Activated T-cell treated with anti-CD3 and anti-CD28 coated beads, Interleukin-2, amount 50 U/mL, for 48 hours (primary cell): ENCODE measurements around the gene PBX3.

Source experiments
- DNase-seq, 2 experiments: peaks; one replicate each; pipeline ENCODE4 v3.0.0-alpha.2; 2020

The PBX3 gene

DNA sequence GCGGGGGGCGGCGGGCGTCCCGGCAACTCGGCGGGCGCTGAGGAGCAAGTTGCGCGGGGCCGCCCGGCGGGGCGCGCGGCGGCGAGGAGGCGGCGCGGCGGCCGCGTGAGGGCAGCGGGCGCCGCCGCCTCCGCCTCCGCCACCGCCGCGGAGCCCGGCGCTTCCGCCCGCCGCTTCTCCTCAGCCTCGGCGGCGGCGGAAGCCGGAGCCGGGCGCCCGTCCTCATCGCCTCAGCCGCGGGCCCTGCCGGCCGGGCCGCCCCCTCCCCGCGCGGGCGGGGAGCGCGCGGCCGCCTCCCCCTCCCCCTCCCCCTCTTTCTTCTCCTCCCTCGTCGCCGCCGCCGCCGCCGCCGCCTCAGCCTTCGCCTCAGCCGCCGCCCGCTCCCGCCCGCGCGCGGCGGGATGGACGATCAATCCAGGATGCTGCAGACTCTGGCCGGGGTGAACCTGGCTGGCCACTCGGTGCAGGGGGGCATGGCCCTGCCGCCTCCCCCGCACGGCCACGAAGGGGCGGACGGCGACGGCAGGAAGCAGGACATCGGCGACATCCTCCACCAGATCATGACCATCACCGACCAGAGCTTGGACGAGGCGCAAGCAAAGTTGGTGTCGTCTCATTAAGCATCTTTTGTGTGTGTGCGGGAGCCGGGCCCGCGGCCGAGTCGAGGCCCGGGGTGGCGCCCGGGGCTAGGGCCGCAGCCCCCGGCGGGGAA lies at the start of gene PBX3:
Gene PBX3, plus strand, starts transcription at position 321 of the 712 bp plus-strand sequence.
- peak; percentile 63 to 67 for DNase-seq

DNA sequence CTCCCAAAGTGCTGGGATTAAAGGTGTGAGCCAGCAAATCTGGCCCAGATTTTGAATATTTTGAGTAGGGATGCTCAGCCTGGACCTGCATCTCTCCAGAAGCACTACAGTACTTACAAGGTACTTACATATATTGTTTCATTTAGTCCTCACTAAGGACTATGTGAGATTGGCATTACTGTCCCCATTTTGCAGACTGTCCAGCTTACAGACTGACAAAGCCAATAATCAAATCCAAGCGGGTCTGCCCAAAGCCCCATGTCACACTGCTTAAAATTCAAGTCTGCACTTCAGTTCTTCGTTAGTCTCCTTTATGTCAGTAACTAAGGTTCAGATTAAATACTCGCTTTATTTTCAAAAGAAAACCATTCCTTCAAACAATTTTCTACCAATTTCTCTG lies 47.3 kb upstream of the PBX3 start:
- DNase-seq: no peak

DNA sequence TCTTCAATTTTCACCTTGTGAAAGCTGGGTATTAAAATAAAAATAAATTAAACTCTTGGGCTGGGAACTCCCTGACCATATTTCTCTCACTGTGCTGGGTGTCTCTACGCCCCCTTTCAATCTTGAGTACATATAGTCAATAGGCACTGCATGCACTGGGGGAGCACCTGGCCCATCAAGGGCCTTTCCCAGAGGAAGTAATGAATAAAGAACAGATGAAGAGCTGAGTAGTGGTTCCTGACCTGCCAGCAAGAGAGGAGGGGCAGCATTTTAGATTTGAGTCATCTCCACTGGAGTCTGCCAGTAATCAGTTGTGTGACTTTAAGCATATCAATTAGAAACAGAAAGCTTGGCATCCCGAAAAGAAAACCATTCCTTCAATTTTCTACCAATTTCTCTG lies 46.4 kb upstream of the PBX3 start:
- peak; percentile 51 to 52 for DNase-seq

DNA sequence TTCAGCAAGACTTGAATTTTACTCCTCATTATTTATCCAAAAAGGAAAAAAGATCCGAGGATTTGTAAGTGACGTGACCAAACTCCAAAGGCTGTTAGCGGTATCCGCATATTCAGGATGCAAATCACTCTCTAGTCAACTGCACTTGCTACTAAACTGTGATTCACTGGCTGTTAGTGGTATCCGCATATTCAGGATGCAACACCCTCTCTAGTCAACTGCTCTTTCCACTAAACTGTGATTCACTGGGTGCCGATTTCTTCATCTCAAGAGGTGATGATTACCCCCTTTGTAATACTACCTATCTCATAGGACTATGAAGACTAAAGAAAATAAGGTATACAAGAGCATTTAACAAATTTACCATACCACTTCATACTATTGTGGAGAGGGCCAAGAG lies 45.8 kb upstream of the PBX3 start:
- no peak for DNase-seq

DNA sequence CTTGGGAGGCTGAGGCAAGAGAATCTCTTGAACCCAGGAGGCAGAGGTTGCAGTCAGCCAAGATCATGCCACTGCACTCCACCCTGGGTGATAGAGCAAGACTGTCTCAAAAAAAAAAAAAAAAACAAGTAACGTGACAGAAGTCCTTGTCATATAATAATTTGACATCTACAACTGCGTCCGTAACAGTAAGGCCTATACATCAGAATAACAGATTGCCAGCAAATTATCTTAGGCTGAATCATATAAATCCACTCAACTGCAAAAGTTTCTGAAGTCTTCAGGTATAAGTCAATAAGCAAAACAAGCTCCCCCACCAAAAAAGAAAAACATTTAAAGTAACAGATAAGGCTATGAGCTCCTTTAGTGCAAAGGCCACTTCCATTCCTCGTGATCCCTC lies 43.5 kb upstream of the PBX3 start:
- DNase-seq: no peak

DNA sequence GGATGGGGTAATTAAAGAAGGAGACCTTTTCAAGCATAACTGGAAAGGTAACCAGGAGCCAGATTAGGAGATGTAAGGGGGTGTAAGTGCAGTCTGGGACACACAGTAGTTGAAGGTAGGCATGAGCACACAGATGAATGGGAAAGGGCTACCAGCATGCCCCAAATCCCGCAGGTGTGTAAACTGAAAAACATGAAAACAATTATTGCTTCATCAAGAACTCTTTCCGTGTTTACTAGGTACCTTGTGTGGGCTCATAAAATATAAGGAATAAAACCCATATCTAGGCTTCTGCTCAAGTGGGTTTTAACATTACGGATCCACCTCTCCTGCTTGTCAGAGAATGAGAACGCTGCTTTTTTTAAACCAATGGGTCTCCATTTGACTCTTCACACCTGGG lies 41.3 kb upstream of the PBX3 start:
- DNase-seq: no peak

DNA sequence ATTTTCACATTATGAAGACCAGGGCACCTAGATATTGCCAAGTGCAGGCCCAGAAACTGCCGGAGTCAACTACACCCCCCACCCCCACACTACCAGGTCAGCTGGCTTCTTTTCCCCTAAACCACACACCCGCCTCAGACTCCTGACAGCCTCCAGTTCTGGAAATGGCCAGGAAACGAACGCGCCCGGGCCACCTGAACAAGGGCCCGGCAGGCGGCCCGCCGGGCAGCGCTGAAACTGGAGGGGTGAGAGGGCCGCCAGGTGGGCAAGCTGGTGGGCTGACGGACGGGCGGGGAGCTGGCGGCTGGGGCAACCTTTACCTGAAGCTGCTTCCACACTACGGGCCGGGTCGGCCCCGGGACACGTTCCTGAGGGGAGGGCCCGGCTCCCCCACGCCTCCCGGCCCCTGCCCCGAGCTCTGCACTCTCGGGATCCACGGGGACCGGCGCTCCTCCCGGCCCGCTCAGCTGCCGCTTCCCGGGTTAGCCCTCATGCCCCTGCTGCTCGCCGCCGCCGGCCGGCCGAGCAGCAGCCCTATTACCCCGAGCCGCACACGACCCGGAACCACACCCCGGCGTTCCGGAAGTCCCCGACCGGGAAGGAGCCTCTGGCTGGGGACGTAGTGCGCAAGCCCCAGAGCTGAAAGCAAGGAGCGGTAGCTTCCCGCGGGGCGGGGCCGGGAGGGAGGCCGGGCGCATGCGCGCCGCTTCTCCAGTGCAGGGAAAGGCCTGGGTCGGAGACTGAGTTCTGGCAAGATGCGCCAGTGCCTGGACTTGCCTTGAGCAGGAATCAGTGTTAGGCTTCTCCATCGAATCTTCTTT lies 40.3 kb upstream of the PBX3 start, which contains the start of gene MAPKAP1:
Gene MAPKAP1, minus strand, starts transcription at position 558 of the 821 bp plus-strand sequence. CDS start 34,634 bp downstream, outside the sequence.
- DNase-seq: peak; percentile 95 to 97

DNA sequence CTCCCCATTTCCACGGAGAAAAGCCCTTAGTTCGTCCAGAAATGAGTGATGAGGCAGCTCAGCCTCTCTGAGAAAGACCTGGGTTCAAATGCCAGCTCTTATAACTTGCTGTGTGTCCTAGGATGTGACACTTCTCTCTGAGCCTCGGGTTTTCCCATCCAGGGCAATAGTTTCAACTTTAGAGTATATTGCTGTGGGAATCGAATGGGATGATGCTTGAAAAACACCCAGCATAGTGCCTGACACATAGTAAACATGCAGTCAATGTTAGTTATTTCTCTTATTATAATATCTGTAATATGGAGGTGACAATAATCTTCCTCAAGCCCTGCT lies 39.7 kb upstream of the PBX3 start:
- DNase-seq: no peak

DNA sequence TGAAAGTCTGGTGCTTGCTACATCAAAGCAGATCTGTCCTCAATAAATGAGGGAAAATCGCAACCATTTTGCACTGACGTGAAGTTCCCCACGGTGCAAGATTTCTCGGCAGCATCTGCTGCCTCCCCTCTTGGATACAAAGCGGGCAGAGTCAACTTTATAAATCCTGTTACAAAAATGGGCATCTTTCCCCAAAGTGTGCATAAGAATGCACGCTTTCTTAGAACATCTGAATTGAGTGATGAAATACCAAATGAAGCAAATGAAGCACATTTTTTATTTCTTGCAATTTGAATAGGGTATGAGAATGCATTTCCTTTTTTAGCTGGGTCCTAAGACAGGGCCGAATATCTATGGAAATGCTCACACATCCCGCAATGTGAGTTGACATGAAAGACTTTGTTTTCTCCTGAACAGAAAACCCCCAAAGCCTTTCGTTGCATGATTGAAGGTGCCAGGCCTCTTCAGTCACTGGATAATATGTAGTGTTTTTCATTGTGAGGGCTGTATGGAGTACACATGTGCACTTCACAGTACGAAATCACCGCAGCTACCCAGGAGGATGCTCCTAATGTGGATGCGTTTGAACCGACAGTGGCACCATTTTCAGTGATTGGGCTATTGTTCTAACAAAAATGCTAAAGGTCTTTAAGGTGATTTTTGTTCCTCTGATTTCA lies 20.6 kb upstream of the PBX3 start:
- no peak for DNase-seq

DNA sequence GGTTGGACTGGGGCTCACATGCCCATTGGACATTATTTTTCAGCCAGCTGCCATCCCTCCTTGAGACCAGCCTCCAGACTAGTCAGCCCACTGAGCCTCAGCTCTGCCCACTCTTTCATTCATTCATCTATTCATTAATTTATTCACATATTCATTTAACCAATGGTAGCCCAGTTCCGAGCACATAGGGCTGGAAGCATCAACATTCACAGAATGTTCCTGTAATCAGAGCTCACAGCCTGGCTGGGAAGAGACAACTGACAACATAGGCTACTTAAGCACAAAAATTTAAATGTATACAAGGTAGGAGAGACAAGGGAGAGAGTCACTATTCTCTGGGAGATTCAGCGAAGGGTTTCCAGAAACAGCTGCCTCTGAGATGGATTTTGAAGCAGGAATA lies 17.0 kb upstream of the PBX3 start:
- DNase-seq: no peak

DNA sequence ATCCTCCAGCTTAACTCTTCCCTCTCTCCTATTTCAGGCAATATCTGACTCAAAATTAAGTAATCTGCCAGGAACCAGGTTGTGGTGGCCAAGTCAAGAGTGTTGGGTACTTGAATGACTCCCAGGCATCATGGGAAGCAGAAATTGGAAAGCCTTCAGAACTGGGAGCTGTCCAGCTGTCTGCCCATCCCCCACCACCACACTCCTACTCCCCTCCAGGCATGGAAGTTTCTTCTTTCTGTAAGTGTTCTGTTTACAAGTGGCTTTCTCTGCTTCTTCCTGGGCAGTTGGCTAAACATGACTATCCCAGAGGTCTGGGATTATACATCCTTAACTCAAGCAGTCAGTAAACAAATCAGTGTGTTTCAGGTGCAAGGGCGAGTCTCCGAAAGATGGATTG lies 14.6 kb upstream of the PBX3 start:
- no peak for DNase-seq

DNA sequence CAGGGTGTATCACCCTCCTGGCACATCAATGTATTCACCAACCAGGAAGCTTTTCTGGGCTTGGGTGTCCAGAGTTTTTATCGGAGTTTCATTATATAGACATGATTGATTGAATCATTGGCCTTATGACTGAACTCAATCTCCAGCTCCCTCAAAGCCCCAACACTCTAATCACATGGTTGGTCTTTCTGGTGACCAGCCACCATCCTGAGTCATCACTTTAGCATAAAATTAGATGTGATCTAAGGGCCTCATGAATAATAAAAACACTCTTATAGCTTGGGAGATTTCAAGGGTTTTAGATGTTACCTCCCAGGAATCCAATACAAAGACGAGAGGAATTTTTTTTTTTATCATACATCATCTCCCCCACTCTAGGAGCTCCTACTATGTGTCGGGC lies 7.7 kb upstream of the PBX3 start:
- no peak for DNase-seq

DNA sequence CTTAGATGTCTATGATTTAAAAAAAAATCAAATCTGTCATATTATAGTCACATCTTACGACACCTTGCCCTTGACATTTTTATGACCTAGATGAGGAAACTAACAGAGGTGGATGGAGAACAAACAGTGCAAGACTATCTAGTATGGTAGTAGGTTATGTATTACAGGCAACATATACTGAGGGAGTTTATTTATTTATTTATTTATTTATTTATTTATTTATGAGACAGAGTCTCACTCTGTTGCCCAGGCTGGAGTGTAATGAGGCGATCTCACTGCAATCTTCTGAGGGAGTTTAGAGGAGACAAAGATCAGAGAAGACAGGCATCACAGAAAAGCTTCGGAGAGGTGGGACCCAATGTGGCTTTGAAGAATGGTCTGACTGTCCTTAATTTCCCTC lies 4.5 kb upstream of the PBX3 start:
- DNase-seq: no peak

DNA sequence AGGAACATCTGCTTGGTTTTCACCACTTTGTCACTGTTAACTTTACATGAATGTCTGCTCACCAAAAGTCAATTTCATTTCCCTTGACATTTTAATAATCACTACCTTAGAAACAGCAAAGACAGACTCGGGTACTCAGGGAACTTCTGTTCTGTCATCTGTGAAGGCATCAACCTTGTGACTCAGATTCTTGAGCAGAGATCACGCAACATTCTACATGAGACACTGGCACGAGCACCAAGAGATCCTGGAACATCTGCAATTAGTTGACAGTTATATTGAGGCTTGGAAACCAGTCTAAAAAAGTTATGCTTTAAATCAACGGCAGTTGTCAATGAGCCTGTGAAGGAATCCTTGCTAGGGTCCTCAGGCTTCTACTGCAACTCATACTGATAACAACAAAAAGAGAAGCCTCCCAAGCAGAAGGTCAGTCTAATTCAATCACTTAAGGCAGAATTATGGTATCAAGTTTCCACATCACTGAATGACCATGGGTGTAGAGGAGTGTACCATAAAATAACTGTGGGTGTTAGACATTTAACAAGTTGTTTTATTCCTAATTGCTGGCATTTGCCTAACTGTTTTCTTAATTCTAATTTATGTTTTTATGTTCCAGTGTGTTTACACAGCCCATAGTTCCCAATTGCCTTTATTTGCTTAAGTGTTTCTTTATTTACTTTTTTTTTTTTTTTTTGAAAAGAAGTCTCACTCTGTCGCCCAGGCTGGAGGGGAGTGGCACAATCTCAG lies 3.3 kb upstream of the PBX3 start:
- no peak for DNase-seq

DNA sequence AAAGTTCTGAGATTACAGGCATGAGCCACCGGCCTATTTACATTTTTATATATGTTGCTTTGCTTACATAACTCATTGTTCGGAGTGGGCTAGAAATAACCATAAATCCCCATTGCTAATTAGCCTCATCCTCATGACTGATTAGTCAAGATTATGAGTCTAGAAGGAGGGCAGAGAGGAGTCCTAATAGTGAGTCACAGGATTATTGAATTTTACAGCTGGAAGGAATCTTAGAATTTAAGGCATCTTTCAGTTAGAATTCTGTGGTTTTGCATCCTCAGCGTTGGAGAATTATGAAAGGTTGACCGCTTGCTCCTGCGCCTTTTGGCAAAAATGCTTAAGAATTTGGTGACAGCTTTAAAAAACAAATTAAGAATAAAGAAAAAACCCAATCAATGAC lies 2.6 kb upstream of the PBX3 start:
- DNase-seq: no peak

DNA sequence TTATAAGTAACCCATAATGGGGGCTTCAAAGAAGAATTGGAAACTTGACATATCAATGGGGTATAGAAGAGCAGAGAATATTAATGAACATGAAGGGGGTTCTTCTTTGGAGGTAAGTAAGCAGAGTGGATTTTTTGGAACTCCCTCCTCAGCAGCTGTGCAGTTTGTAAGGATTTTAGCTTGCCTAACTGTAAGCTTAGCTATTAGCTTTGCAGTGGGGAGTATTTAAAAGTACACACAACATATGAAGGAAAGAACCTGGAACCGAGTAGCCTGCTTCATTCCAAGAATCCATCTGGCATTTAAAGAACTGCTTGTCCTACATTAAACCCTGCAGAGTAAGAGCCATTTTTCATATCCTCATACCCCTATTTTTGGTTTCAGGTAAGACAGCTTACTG lies 2.2 kb upstream of the PBX3 start:
- DNase-seq: no peak

DNA sequence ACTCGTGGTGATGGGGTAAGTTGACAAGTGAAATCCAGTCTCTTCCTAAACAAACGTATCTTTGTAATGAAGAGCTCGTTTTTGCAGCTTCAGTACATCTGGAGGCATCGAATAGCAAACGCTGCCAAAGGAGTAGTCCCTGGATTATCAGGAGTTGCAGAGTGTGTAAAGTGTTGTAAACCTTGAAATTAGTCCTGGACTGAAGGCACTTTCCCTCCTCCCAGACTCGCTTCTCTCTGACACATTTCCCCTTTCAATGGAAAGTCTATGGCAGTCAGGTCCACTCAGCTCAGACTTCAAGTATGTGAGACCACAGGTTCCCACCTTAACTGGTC lies 1.5 kb upstream of the PBX3 start:
- DNase-seq: no peak

DNA sequence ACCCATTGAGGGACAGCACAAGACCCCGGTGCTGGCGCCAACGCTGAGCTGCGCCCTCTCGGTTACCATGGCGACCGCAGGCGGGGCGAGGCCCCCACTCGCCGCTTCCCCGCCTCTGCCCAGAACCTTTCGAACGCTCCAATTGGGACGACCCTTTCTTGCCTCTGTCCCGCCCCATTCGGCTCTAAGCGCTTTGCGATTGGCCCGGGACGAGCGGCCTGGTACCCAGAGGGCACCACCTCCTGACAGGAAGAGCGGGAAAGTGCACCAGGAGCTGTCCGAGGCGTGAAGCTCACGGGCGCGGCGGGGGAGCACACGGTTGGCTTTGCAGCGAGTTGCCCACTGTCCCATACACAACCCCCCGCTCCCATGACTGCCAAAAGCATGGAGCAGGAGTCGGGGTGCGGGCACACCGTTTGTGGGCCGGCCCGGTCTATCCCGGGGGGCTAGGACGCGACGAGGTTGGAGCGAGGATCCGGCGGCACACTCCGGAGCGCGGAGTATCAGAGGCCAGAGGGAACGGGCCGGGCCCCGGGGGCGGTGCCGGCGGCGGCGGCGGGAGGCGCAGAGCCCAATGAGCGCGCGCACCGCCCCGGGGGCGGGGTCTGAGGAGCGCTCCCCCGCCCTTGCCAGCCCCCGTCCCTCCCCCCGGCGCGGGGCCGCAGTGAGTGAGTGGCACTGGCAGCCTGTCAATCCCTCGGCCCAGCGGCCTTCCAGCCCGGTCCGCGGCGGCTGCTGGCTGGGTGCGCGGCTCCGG lies 978 bp upstream of the PBX3 start:
- peak; percentile 95 for DNase-seq

DNA sequence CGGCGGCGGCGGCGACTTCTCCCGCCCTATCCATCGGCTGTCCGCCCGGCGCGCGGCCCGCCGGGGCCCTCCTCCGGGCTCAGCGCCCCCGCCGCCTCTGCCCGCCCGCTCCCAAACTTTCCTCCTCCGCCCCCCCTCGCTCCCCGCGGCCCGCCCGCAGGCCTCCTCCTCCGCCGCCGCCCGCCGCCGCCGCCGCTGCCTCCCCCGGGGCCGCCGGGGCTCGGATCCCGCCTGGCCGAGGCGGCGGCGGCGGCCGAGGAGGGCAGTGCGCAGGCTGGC lies 460 bp upstream of the PBX3 start:
- DNase-seq: no peak

DNA sequence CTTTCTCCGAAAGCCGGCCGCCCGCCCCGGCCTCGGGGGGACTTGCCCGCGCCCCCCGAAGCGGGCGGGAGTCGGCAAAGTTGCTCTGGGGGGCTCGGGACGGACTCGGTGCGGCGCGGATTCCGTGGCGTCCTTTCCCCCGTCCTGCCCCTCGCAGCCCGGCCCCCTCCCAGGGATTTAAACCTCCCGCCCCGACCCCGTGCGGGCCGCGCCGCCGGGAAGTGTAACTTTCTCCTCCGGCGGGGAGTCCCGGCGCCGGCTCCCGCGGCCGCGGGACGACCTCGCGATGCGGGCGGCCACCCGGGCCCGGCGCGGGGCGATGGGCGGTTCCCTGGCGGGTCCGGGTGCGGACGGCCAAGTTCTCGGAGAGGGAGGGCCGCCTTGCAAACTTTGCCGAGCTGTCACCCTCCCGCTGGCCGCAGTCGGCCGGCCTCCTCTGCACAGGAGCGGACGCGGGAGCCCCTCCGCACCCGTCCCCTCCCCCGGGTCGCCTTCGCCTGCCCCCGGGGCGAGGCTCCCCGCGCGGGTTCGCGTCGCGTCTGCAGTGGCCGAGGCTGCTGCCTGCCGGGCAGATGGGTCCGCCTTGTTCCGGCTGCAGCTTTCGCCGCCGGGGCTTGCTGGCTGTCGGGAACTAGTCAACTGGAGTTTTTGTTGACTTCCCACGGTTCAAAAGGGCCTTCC lies 732 bp downstream of the PBX3 start:
- peak; percentile 45 to 47 for DNase-seq

DNA sequence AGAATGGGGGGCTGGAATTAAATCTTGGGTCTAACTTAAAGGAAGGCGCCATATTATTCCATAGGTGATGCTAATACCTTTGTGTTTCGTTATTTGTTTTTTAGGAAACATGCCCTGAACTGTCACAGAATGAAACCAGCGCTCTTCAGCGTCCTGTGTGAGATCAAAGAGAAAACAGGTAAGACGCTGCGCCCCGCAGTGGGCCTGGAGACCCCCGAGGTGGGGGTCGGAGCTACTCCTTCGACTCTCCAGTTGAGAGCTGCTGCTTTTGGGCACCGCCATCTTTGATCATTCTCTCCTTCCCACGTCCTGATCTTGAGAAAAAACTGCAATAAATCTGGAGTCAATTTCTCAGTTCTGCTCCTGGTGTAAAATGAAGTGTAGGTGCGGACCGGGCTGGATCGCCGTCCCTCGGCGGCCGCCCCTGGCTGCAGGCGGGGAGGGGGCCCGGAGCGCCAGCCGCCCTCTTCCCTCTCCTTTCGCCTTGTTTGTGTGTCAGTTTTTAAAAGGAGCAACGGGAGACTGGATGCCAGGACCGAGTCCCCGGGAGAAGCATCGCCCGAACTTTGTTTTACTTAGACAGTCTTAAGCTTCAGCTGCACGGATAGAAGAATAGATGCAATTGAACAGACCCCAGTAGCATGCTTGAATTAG lies 1.4 kb downstream of the PBX3 start:
- DNase-seq: peak in 1 of 2 experiments; percentile 27
